PFSK-1 (cell line): ENCODE results near the gene NARS2.
A peak's percentile ranks its signal among the peaks of the same experiment; 100 is the strongest.

Experiments
- FOXP2 ChIP-seq: optimal IDR thresholded peaks from 2 replicates; pipeline ENCODE3; 2011; ENCODE audit warnings: borderline replicate concordance, control low read depth, inconsistent platforms; ENCODE audit not compliant: insufficient read depth; ENCODE audit errors: extremely low read length, extremely low read depth
- POLR2AphosphoS5 ChIP-seq: IDR thresholded peaks from 2 replicates; pipeline ENCODE4 v1.6.1; 2012; ENCODE audit warnings: low read depth, mild to moderate bottlenecking, control low read depth, low read length, moderate library complexity
- REST ChIP-seq, 2 experiments: IDR thresholded peaks; 2 replicates each; pipeline versions ENCODE4 v1.6.1 to v1.8.0; 2011 to 2012; ENCODE audit warnings: low read depth in 2 of 2, low read length in 2 of 2, control low read depth in 1 of 2, inconsistent platforms in 1 of 2, mild to moderate bottlenecking in 1 of 2, moderate library complexity in 1 of 2; ENCODE audit not compliant: insufficient read depth in 1 of 2
- SIN3A ChIP-seq: IDR thresholded peaks from 2 replicates; pipeline ENCODE4 v1.6.1; 2012; ENCODE audit warnings: mild to moderate bottlenecking, low read length, moderate library complexity, borderline replicate concordance; ENCODE audit not compliant: insufficient read depth
- TAF1 ChIP-seq: IDR thresholded peaks from 2 replicates; pipeline ENCODE4 v1.6.1; 2012; ENCODE audit warnings: low read length, control low read depth, borderline replicate concordance; ENCODE audit not compliant: insufficient read depth

The NARS2 gene

GRCh38 chr11:78418584-78419211 lies 156.0 kb downstream of the NARS2 start:
- TF ChIP-seq REST (IDR thresholded peaks at IDR 0.05; ENCODE audit: insufficient read depth in 1 of 2, low read depth in 2 of 2, low read length in 2 of 2) (no peak), SIN3A (no peak), FOXP2 (no peak), POLR2AphosphoS5 (no peak), TAF1 (no peak)

- TF ChIP-seq REST (IDR thresholded peaks at IDR 0.05; ENCODE audit: insufficient read depth in 1 of 2, low read depth in 2 of 2, low read length in 2 of 2): no peak
- no peak for TF ChIP-seq FOXP2
- no peak for TF ChIP-seq SIN3A
- 0 out of 2 replicates have a peak, but pooled peaks have one; percentile 5 for TF ChIP-seq POLR2AphosphoS5
- 0 out of 2 replicates have a peak, but pooled peaks have one; percentile 19 for TF ChIP-seq TAF1
Measured at GRCh38 chr11:78417888-78418583, 156.6 kb downstream of the NARS2 start.

GRCh38 chr11:78417175-78417887 lies 157.3 kb downstream of the NARS2 start, which contains the start of gene GAB2:
TSS of gene GAB2 (minus strand) at chr11:78417820. CDS start at chr11:78417720, 100 bp downstream.
- TF ChIP-seq POLR2AphosphoS5 (no peak), REST (IDR thresholded peaks at IDR 0.05; ENCODE audit: insufficient read depth in 1 of 2, low read depth in 2 of 2, low read length in 2 of 2) (no peak), SIN3A (no peak), FOXP2 (no peak), TAF1 (no peak)

- peak in 1 of 2 experiments; percentile 61; a peak in 1 of 4 replicates for TF ChIP-seq REST (IDR thresholded peaks at IDR 0.05; ENCODE audit: insufficient read depth in 1 of 2, low read depth in 2 of 2, low read length in 2 of 2)
- no peak; the same call in 1 of the 2 replicates for TF ChIP-seq POLR2AphosphoS5
- peak; percentile 41; the same call in 1 of the 2 replicates for TF ChIP-seq SIN3A
- TF ChIP-seq FOXP2: peak; percentile 74
- peak; percentile 53; the same call in 1 of the 2 replicates for TF ChIP-seq TAF1
Measured at GRCh38 chr11:78416285-78417174, 158.1 kb downstream of the NARS2 start.
